Measurements from ENCODE around the gene CLIC6.

DNA sequence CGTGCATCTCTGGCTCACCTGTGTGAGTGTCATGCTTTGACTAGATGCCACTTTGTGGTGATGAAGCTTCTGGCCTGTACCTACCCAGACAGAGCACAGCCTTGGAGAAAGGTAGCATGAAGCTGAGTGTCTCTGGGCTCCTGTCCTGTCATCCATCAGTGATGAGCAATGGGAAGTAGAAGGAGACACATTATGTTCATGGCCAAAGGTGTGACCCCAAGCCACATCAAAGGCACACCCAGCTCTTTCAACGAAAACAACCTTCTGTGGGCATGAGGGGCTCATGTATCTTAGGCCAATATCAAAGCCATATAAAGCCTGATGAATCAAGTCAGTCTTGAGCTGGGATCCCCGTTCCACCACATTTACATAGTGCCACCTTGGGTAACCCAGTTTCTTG, 1.0 kb upstream of the CLIC6 start:
- no peak for TF ChIP-seq CTCF (IDR thresholded peaks at IDR 0.05)
- TF ChIP-seq POLR2A (IDR thresholded peaks at IDR 0.05), result no peak

Data from testis (tissue), 2 donors.